A549 (cell line): ENCODE results near the gene SPIRE1. TPM values are rescaled to one million over a fixed set of nuclear protein-coding genes. Genes with fewer than 3 reads are reported as not detected.

Experiments used
- ATAC-seq, 2 experiments: fragments of 200-7000 bp in 1 of 2; fragments of >200 bp in 1 of 2; cut with Nextera tagmentation in 1 of 2; cut with Tn5 transposase in 1 of 2; 3 replicates each; pipeline versions ENCODE4 v1.8.0 to v1.9.1; 2018 to 2020; ENCODE audit warnings: mild to moderate bottlenecking in 1 of 2, moderate library complexity in 1 of 2
- CTCF ChIA-PET: fragments of 300-600 bp; sonication (Branson Sonifier 250); formaldehyde crosslinking; extraction: SDS; loops from one replicate; lab custom pipeline; 2021; ENCODE audit warnings: antibody characterized with exemption, inconsistent platforms; lab: Yijun Ruan, JAX
- POLR2A ChIA-PET: fragments of 350-600 bp; formaldehyde crosslinking; extraction: SDS; loops from one replicate; lab custom pipeline; 2021; ENCODE audit warnings: antibody characterized with exemption, inconsistent platforms; lab: Yijun Ruan, JAX
- DNase-seq, 2 experiments: peaks; one replicate each; pipeline versions ENCODE4 v3.0.0 to v3.0.0-alpha.2; 2011 to 2016; ENCODE audit warnings: low read depth in 1 of 2, low spot score in 1 of 2
- FAIRE-seq: peaks from 2 replicates; lab custom pipeline; 2011; peaks lifted over from hg19 to GRCh38; lab: Jason Lieb, UNC
- H3K27ac ChIP-seq, 2 experiments: fragments of >200 bp; sonication (Bioruptor Twin); formaldehyde crosslinking; 3 replicates each; pipeline ENCODE4 v1.5.1; 2016 to 2017
- H3K4me1 ChIP-seq: fragments of >200 bp; sonication (Bioruptor Twin); formaldehyde crosslinking; 3 replicates; pipeline ENCODE4 v1.6.1; 2016
- H3K4me2 ChIP-seq: fragments of >200 bp; sonication (Bioruptor Twin); formaldehyde crosslinking; 3 replicates; pipeline ENCODE4 v1.6.1; 2016
- H3K4me3 ChIP-seq: fragments of >200 bp; sonication (Bioruptor Twin); formaldehyde crosslinking; 3 replicates; pipeline ENCODE4 v1.5.1; 2016
- H3K9me3 ChIP-seq: fragments of >200 bp; sonication (Bioruptor Twin); formaldehyde crosslinking; 3 replicates; pipeline ENCODE4 v1.6.1; 2016
- CBX2 ChIP-seq: fragments of 200-600 bp; sonication (generic); IDR thresholded peaks from 2 replicates; pipeline ENCODE4 v1.6.1; 2016; ENCODE audit warnings: low read depth, mild to moderate bottlenecking, borderline replicate concordance
- CEBPB ChIP-seq, 2 experiments: fragments of >200 bp in 1 of 2; sonication (Bioruptor Twin) in 1 of 2; formaldehyde crosslinking in 1 of 2; IDR thresholded peaks; 2 replicates each; pipeline ENCODE4 v1.6.1; 2012 to 2016
- CHD2 ChIP-seq: fragments of 150-350 bp; IDR thresholded peaks from 2 replicates; pipeline ENCODE4 v1.6.1; 2014; ENCODE audit warnings: low read length; ENCODE audit not compliant: partially characterized antibody
- EHMT2 ChIP-seq: fragments of 200-600 bp; sonication (generic); IDR thresholded peaks from 2 replicates; pipeline ENCODE4 v1.6.1; 2016; ENCODE audit warnings: antibody characterized with exemption, low read depth, mild to moderate bottlenecking, moderate library complexity
- FOSB ChIP-seq: fragments of 250-450 bp; sonication (Bioruptor Pico); IDR thresholded peaks from 2 replicates; pipeline ENCODE4 v1.5.0; 2020; ENCODE audit warnings: mild to moderate bottlenecking, moderate library complexity
- FOSL2 ChIP-seq, 2 experiments: fragments of 450-650 bp in 1 of 2; fragments of >200 bp in 1 of 2; sonication (Bioruptor Twin) in 1 of 2; formaldehyde crosslinking; IDR thresholded peaks; 2 replicates each; pipeline versions ENCODE4 v1.5.0 to v1.6.1; 2016 to 2020; ENCODE audit warnings: mild to moderate bottlenecking in 1 of 2, moderate library complexity in 1 of 2
- FOXS1 ChIP-seq: fragments of 250-450 bp; sonication (Bioruptor Pico); IDR thresholded peaks from 2 replicates; pipeline ENCODE4 v1.5.0; 2020; ENCODE audit warnings: mild to moderate bottlenecking, moderate library complexity
- GATA3 ChIP-seq: IDR thresholded peaks from 2 replicates; pipeline ENCODE4 v1.6.1; 2012; ENCODE audit warnings: borderline replicate concordance
- HEYL ChIP-seq: fragments of 250-450 bp; sonication (Bioruptor Pico); IDR thresholded peaks from 2 replicates; pipeline ENCODE4 v1.8.0; 2021; ENCODE audit warnings: mild to moderate bottlenecking, moderate library complexity
- HOXA7 ChIP-seq: fragments of 250-450 bp; sonication (Bioruptor Pico); IDR thresholded peaks from 2 replicates; pipeline ENCODE4 v1.5.0; 2020; ENCODE audit warnings: mild to moderate bottlenecking, moderate library complexity
- HOXB5 ChIP-seq: fragments of 250-450 bp; sonication (Bioruptor Pico); IDR thresholded peaks from 2 replicates; pipeline ENCODE4 v1.5.0; 2020; ENCODE audit warnings: mild to moderate bottlenecking, moderate library complexity
- JUN ChIP-seq, 2 experiments: fragments of >200 bp; sonication (Bioruptor Twin); formaldehyde crosslinking; IDR thresholded peaks; 2 replicates in 1 of 2; 3 replicates in 1 of 2; pipeline ENCODE4 v1.6.1; 2016 to 2017
- JUNB ChIP-seq: fragments of >200 bp; sonication (Bioruptor Twin); formaldehyde crosslinking; IDR thresholded peaks from 2 replicates; pipeline ENCODE4 v1.6.1; 2016
- MYC ChIP-seq: IDR thresholded peaks from 2 replicates; pipeline ENCODE4 v1.6.1; 2012; ENCODE audit warnings: mild to moderate bottlenecking, inconsistent platforms, low read length, improper control_type of control experiment, borderline replicate concordance
- NFE2L2 ChIP-seq: fragments of 150-350 bp; conservative IDR thresholded peaks from 2 replicates; pipeline ENCODE4 v1.6.1; 2014; ENCODE audit warnings: low read length
- NPAS2 ChIP-seq: fragments of 250-450 bp; sonication (Bioruptor Pico); IDR thresholded peaks from 2 replicates; pipeline ENCODE4 v1.8.0; 2022; ENCODE audit warnings: mild to moderate bottlenecking, moderate library complexity, borderline replicate concordance
- POLR2AphosphoS2 ChIP-seq: conservative IDR thresholded peaks from 2 replicates; pipeline ENCODE4 v1.6.1; 2012; ENCODE audit warnings: low read length, improper control_type of control experiment, inconsistent platforms
- RCOR1 ChIP-seq: fragments of 150-350 bp; IDR thresholded peaks from 2 replicates; pipeline ENCODE4 v1.6.1; 2014; ENCODE audit warnings: antibody characterized with exemption, low read length, low read depth
- RFX5 ChIP-seq: fragments of 450-650 bp; IDR thresholded peaks from 2 replicates; pipeline ENCODE4 v1.7.1; 2014; ENCODE audit warnings: antibody characterized with exemption, mild to moderate bottlenecking, moderate library complexity
- RNF2 ChIP-seq: fragments of 200-600 bp; sonication (generic); IDR thresholded peaks from 2 replicates; pipeline ENCODE4 v1.6.1; 2016; ENCODE audit warnings: low read depth, mild to moderate bottlenecking, antibody characterized with exemption, moderate library complexity, borderline replicate concordance
- SMC3 ChIP-seq: fragments of >200 bp; sonication (Bioruptor Twin); formaldehyde crosslinking; IDR thresholded peaks from 3 replicates; pipeline ENCODE4 v1.6.1; 2018; ENCODE audit warnings: inconsistent platforms
- TP53 ChIP-seq: fragments of 250-450 bp; sonication (Bioruptor Pico); IDR thresholded peaks from 2 replicates; pipeline ENCODE4 v1.5.0; 2021; ENCODE audit warnings: mild to moderate bottlenecking, moderate library complexity
- ZC3H11A ChIP-seq: fragments of 450-650 bp; IDR thresholded peaks from 2 replicates; pipeline ENCODE4 v1.6.1; 2014; ENCODE audit warnings: antibody characterized with exemption, mild to moderate bottlenecking
- ZFP36 ChIP-seq: fragments of 450-650 bp; IDR thresholded peaks from 2 replicates; pipeline ENCODE4 v1.6.1; 2014; ENCODE audit warnings: borderline replicate concordance; ENCODE audit not compliant: partially characterized antibody
- ZSCAN20 ChIP-seq: fragments of 250-450 bp; sonication (Bioruptor Pico); IDR thresholded peaks from 2 replicates; pipeline ENCODE4 v1.8.0; 2022; ENCODE audit warnings: mild to moderate bottlenecking, moderate library complexity
- WGBS: methylation state at CpG from one replicate; pipeline ENCODE4 v1.1.6; 2017; ENCODE audit errors: missing lambda C conversion rate; 5-methylcytosine and 5-hydroxymethylcytosine counted together
- polyA plus RNA-seq, 4 experiments: library from polyadenylated mRNA; depleted of rRNA in 3 of 4; stranded (reverse); fragments of >200 nt; fragmentation: RNase III in 1 of 4; extraction: RNeasy Plus Mini Kit Qiagen cat#74134 plus additional on column Dnase treatment in 1 of 4; gene quantifications; 2 replicates in 3 of 4; 3 replicates in 1 of 4; pipeline ENCODE4 v1.2.3, GENCODE V29; 2011 to 2017
- TF ChIP-seq, protein P1 (sequence below): fragments of 200-600 bp; sonication (generic); IDR thresholded peaks from 2 replicates; pipeline ENCODE4 v1.6.1; 2016; ENCODE audit warnings: antibody characterized with exemption, mild to moderate bottlenecking, moderate library complexity
- TF ChIP-seq, protein P2 (sequence below): fragments of >200 bp; sonication (Bioruptor Twin); formaldehyde crosslinking; IDR thresholded peaks from 3 replicates; pipeline ENCODE4 v1.5.1; 2016
- TF ChIP-seq, protein P3 (sequence below): fragments of 250-450 bp; sonication (Bioruptor Pico); IDR thresholded peaks from 2 replicates; pipeline ENCODE4 v1.5.0; 2020; ENCODE audit warnings: low read depth, mild to moderate bottlenecking, moderate library complexity

The SPIRE1 gene
- polyA plus RNA-seq, 2 of the 4 experiments (the other 2 are of a cell fraction): 8.3 to 29.4 TPM

DNA sequence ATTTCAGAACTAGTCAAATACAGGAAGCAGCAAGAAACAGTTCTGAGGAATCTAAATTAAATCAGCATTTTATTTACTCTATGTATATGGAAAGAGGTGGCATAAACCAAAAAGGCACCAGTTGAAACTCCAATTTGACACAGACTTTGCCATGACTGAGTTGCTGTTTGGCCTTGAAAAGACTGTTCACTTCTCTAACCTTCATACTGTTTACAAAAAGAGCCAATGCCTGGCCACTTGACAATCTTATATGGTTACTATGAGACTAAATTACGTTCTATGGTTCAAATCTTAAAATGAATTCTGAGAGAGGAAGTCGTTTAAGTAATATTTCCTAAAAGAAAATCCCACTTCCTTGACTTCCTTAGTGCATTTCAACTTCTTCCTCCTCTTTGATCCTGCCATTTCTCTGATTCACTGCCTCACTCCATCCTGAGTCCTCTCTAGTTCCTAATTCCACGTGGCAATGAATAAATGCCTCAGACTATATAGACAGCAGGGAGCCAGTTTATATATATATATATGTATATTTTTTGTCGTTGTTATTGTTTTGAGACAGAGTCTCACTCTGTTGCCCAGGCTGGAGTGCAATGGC lies 31.4 kb upstream of the SPIRE1 start:
- H3K27ac ChIP-seq: no peak overlapping the region
- H3K4me2 ChIP-seq: no peak overlapping the region
- H3K9me3 ChIP-seq: no peaks in the 10 kb centered on the region
- 85% methylated on average over 4 of the region's 4 CpGs for WGBS
- H3K4me1 ChIP-seq: no peaks in the 10 kb centered on the region
- ChIA-PET POLR2A (no interaction called here), CTCF (no interaction called here)
- no peak overlapping the region for H3K4me3 ChIP-seq
- DNase-seq (no peak), ATAC-seq (no peak), FAIRE-seq (no peak)
- TF ChIP-seq HEYL (CRISPR knock-in tag): no peak
- TF ChIP-seq NPAS2 (CRISPR knock-in tag): no peak
- no peak for TF ChIP-seq ZC3H11A
- TF ChIP-seq EHMT2: no peak
- no peak for TF ChIP-seq NFE2L2
- TF ChIP-seq CEBPB (IDR thresholded peaks at IDR 0.05): no peak
- no peak for TF ChIP-seq RFX5
- TF ChIP-seq, protein P1, sequence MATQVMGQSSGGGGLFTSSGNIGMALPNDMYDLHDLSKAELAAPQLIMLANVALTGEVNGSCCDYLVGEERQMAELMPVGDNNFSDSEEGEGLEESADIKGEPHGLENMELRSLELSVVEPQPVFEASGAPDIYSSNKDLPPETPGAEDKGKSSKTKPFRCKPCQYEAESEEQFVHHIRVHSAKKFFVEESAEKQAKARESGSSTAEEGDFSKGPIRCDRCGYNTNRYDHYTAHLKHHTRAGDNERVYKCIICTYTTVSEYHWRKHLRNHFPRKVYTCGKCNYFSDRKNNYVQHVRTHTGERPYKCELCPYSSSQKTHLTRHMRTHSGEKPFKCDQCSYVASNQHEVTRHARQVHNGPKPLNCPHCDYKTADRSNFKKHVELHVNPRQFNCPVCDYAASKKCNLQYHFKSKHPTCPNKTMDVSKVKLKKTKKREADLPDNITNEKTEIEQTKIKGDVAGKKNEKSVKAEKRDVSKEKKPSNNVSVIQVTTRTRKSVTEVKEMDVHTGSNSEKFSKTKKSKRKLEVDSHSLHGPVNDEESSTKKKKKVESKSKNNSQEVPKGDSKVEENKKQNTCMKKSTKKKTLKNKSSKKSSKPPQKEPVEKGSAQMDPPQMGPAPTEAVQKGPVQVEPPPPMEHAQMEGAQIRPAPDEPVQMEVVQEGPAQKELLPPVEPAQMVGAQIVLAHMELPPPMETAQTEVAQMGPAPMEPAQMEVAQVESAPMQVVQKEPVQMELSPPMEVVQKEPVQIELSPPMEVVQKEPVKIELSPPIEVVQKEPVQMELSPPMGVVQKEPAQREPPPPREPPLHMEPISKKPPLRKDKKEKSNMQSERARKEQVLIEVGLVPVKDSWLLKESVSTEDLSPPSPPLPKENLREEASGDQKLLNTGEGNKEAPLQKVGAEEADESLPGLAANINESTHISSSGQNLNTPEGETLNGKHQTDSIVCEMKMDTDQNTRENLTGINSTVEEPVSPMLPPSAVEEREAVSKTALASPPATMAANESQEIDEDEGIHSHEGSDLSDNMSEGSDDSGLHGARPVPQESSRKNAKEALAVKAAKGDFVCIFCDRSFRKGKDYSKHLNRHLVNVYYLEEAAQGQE: no peak
- TF ChIP-seq JUNB: no peak
- TF ChIP-seq, protein P2, sequence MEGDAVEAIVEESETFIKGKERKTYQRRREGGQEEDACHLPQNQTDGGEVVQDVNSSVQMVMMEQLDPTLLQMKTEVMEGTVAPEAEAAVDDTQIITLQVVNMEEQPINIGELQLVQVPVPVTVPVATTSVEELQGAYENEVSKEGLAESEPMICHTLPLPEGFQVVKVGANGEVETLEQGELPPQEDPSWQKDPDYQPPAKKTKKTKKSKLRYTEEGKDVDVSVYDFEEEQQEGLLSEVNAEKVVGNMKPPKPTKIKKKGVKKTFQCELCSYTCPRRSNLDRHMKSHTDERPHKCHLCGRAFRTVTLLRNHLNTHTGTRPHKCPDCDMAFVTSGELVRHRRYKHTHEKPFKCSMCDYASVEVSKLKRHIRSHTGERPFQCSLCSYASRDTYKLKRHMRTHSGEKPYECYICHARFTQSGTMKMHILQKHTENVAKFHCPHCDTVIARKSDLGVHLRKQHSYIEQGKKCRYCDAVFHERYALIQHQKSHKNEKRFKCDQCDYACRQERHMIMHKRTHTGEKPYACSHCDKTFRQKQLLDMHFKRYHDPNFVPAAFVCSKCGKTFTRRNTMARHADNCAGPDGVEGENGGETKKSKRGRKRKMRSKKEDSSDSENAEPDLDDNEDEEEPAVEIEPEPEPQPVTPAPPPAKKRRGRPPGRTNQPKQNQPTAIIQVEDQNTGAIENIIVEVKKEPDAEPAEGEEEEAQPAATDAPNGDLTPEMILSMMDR: no peak
- TF ChIP-seq RNF2: no peak
- TF ChIP-seq HOXB5 (CRISPR knock-in tag): no peak
- TF ChIP-seq ZFP36: no peak
- no peak for TF ChIP-seq FOXS1 (CRISPR knock-in tag)
- no peak for TF ChIP-seq MYC
- TF ChIP-seq, protein P3, sequence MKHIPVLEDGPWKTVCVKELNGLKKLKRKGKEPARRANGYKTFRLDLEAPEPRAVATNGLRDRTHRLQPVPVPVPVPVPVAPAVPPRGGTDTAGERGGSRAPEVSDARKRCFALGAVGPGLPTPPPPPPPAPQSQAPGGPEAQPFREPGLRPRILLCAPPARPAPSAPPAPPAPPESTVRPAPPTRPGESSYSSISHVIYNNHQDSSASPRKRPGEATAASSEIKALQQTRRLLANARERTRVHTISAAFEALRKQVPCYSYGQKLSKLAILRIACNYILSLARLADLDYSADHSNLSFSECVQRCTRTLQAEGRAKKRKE (CRISPR knock-in tag): no peak
- no peak for TF ChIP-seq ZSCAN20
- no peak for TF ChIP-seq JUN (IDR thresholded peaks at IDR 0.05)
- TF ChIP-seq POLR2AphosphoS2: no peak
- no peak for TF ChIP-seq TP53 (CRISPR knock-in tag)

DNA sequence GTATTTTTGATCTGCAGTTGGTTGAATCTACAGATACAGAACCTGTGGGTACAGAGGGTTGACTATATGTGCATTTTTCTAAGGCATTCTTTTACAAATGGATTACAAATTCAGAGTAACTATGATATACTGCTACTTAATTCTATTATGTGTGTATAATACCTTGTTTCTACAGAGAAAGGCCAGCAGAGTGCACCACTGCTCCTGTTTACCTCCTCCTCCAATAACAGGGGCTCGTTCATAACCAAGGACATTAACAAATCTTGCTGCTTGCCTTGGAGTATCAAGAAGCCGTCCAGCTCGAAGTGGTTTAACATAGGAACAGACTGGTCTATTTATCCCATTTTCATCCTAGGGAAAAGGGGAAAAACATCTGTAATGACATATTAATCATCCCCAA lies 28.2 kb upstream of the SPIRE1 start:
- H3K4me3 ChIP-seq: no peak overlapping the region
- FAIRE-seq (no peak), DNase-seq (peak in 1 of 2 experiments; percentile 55), ATAC-seq (peak; percentile 84 to 85)
- H3K9me3 ChIP-seq: no peaks in the 10 kb centered on the region
- no peak overlapping the region for H3K4me2 ChIP-seq
- ChIA-PET POLR2A (no interaction called here), CTCF (interaction anchor here (1.3 to 2.2 kb wide), 2 partner anchors 248 to 295 kb away, joined by 3 to 12 read pairs; no protein-coding TSS in a partner anchor)
- no peak overlapping the region for H3K27ac ChIP-seq
- 44% methylated on average over 3 of the region's 3 CpGs for WGBS
- no peaks in the 10 kb centered on the region for H3K4me1 ChIP-seq
- TF ChIP-seq CHD2 (no peak), RFX5 (no peak), FOSL2 (IDR thresholded peaks at IDR 0.05) (no peak), FOSL2 (CRISPR knock-in tag; IDR thresholded peaks at IDR 0.05) (no peak), EHMT2 (no peak), RNF2 (no peak), CEBPB (IDR thresholded peaks at IDR 0.05) (no peak), FOSB (CRISPR knock-in tag) (no peak), HOXA7 (no peak), CBX2 (no peak), SMC3 (0 out of 3 replicates have a peak, but pooled peaks have one; percentile 22), GATA3 (no peak), RCOR1 (no peak)
- TF ChIP-seq, protein P3 (CRISPR knock-in tag): no peak
- TF ChIP-seq, protein P2: peak; percentile 38; the same call in 2 of the 3 replicates
